A673 (cell line): ENCODE results near the gene INTS15.

Experiments
- EZH2 ChIP-seq: fragments of 200-600 bp; sonication (generic); IDR thresholded peaks from 2 replicates; pipeline ENCODE4 v1.6.1; 2017; ENCODE audit warnings: borderline replicate concordance, low read depth, mild to moderate bottlenecking, mixed read lengths, antibody characterized with exemption, low read length; ENCODE audit not compliant: poor library complexity, severe bottlenecking
- TF ChIP-seq, protein P1 (sequence below): fragments of 300-800, 200-600 bp; sonication (generic); conservative IDR thresholded peaks from 2 replicates; pipeline ENCODE4 v1.5.1; 2017; ENCODE audit warnings: low read depth, mild to moderate bottlenecking, antibody characterized with exemption, low read length, moderate library complexity, mixed read lengths

DNA sequence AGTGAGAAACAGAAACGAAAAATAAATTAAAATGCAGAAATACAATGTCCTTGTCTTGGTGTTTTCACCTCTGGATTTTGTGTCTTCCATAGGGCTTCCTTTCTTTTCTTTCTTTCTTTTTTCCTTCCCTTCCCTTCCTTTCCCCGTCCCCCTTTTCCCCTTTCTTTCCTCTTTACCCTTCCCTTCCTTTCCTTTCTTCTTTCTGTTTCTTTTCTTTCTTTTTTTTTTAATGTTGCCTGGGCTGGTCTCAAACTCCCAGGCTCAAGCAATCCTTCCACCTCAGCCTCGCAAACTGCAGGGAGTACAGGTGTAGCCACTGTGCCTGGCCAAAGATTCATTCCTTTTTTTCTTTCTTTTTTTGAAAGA, 34.4 kb downstream of the INTS15 start:
- TF ChIP-seq, protein P1, sequence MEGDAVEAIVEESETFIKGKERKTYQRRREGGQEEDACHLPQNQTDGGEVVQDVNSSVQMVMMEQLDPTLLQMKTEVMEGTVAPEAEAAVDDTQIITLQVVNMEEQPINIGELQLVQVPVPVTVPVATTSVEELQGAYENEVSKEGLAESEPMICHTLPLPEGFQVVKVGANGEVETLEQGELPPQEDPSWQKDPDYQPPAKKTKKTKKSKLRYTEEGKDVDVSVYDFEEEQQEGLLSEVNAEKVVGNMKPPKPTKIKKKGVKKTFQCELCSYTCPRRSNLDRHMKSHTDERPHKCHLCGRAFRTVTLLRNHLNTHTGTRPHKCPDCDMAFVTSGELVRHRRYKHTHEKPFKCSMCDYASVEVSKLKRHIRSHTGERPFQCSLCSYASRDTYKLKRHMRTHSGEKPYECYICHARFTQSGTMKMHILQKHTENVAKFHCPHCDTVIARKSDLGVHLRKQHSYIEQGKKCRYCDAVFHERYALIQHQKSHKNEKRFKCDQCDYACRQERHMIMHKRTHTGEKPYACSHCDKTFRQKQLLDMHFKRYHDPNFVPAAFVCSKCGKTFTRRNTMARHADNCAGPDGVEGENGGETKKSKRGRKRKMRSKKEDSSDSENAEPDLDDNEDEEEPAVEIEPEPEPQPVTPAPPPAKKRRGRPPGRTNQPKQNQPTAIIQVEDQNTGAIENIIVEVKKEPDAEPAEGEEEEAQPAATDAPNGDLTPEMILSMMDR = no peak
- no peak for TF ChIP-seq EZH2
